Vagina (tissue), 2 donors: ENCODE results near the gene RANBP3.

Experiments
- POLR2AphosphoS5 ChIP-seq, 2 donors: sonication (generic); formaldehyde crosslinking; IDR thresholded peaks; one replicate each; pipeline ENCODE4 v1.9.0; 2017; ENCODE audit warnings: antibody characterized with exemption in 2 of 2, mild to moderate bottlenecking in 2 of 2, low read depth in 1 of 2; ENCODE audit not compliant: insufficient read depth in 1 of 2
- TF ChIP-seq, protein P1 (sequence below), 3 experiments: fragments of 450-650 bp in 2 of 3; fragments of 200-600 bp in 1 of 3; sonication (generic) in 1 of 3; IDR thresholded peaks; one replicate each; pipeline ENCODE4 v1.5.1; 2017 to 2019; ENCODE audit warnings: antibody characterized with exemption in 3 of 3, mild to moderate bottlenecking in 2 of 3, moderate library complexity in 2 of 3

DNA sequence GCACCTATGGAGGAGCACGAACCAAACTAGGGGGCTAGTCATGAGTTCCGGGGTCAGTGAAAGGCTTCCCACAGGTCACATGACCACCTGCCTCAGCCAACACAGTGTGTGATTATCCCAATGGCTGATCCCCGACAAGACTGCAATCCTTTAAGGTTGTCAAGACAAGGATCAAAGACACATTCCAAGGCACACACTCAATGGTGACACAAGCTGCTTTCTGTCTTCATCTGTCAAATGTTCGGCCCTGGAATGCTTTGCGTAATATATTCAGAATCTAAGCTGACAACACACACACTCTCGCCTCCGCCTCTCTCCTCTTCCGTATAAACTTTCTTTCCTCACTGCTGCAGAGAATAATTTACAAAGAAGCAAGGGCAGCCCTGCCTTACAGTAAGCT lies 11.7 kb downstream of the RANBP3 start:
- no peak for TF ChIP-seq POLR2AphosphoS5 (IDR thresholded peaks at IDR 0.05; ENCODE audit: insufficient read depth in 1 of 2, low read depth in 1 of 2)
- TF ChIP-seq, protein P1, sequence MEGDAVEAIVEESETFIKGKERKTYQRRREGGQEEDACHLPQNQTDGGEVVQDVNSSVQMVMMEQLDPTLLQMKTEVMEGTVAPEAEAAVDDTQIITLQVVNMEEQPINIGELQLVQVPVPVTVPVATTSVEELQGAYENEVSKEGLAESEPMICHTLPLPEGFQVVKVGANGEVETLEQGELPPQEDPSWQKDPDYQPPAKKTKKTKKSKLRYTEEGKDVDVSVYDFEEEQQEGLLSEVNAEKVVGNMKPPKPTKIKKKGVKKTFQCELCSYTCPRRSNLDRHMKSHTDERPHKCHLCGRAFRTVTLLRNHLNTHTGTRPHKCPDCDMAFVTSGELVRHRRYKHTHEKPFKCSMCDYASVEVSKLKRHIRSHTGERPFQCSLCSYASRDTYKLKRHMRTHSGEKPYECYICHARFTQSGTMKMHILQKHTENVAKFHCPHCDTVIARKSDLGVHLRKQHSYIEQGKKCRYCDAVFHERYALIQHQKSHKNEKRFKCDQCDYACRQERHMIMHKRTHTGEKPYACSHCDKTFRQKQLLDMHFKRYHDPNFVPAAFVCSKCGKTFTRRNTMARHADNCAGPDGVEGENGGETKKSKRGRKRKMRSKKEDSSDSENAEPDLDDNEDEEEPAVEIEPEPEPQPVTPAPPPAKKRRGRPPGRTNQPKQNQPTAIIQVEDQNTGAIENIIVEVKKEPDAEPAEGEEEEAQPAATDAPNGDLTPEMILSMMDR (IDR thresholded peaks at IDR 0.05), result no peak
